Urinary bladder (tissue), 4 donors: ENCODE measurements around the gene WDR1. TPM values are rescaled to one million over a fixed set of nuclear protein-coding genes. Genes with fewer than 3 reads are reported as not detected.

Source experiments
- DNase-seq: peaks from one replicate; pipeline ENCODE4 v3.0.0-alpha.2; 2015; ENCODE audit errors: extremely low spot score
- H3K27ac ChIP-seq: one replicate; pipeline ENCODE4 v1.5.1; 2013; ENCODE audit warnings: low read depth, mild to moderate bottlenecking, moderate library complexity
- H3K36me3 ChIP-seq: one replicate; pipeline ENCODE4 v1.6.1; 2013; ENCODE audit warnings: mild to moderate bottlenecking, moderate library complexity; ENCODE audit not compliant: insufficient read depth
- H3K4me1 ChIP-seq: one replicate; pipeline ENCODE4 v1.6.1; 2013; ENCODE audit warnings: mild to moderate bottlenecking, moderate library complexity; ENCODE audit not compliant: insufficient read depth
- H3K4me3 ChIP-seq: one replicate; pipeline ENCODE4 v1.5.1; 2013; ENCODE audit warnings: low read depth, low read length
- WGBS: extraction: QIAGEN DNeasy Blood & Tissue Kit; methylation state at CpG from one replicate; pipeline ENCODE4 v1.1.7; 2013; 5-methylcytosine and 5-hydroxymethylcytosine counted together
- polyA plus RNA-seq: library from polyadenylated mRNA; stranded (reverse); fragments of 200-250 nt; gene quantifications from one replicate; pipeline ENCODE4 v1.2.3, GENCODE V29; 2013
- total RNA-seq: library from RNA; depleted of rRNA; stranded (reverse); fragments of >200 nt; gene quantifications from one replicate; pipeline ENCODE4 v1.2.3, GENCODE V29; 2014
- donor health status: healthy with polysubstance abuse.
- donor health status: healthy.

WDR1 gene
- total and polyA plus RNA-seq, 2 donors = 107 to 361 TPM

- Histone ChIP-seq H3K4me1 (no peaks in the 10 kb centered on the region), H3K36me3 (no peaks in the 10 kb centered on the region), H3K27ac (no peak overlapping the region), H3K4me3 (no peak overlapping the region)
- no peak for DNase-seq
- 87% methylated on average over 13 of the region's 13 CpGs for WGBS
Measured at GRCh38 chr4:10124167-10124930, 7.8 kb upstream of the WDR1 start.

- 54% methylated on average over 12 of the region's 12 CpGs for WGBS
Measured at GRCh38 chr4:10123227-10124101, 6.9 kb upstream of the WDR1 start.

GRCh38 chr4:10122236-10122932, 5.8 kb upstream of the WDR1 start:
- Histone ChIP-seq H3K36me3 (no peaks in the 10 kb centered on the region), H3K27ac (no peak overlapping the region), H3K4me1 (no peaks in the 10 kb centered on the region), H3K4me3 (no peak overlapping the region)
- 89% methylated on average over 12 of the region's 12 CpGs for WGBS
- no peak for DNase-seq

More at GRCh38 chr4:10123227-10124101, 6.9 kb upstream of the WDR1 start:
- no peaks in the 10 kb centered on the region for H3K36me3 ChIP-seq
- no peak overlapping the region for H3K4me3 ChIP-seq
- H3K27ac ChIP-seq = no peak overlapping the region
- H3K4me1 ChIP-seq = no peaks in the 10 kb centered on the region
- no peak for DNase-seq

- no peak for DNase-seq
- Histone ChIP-seq H3K36me3 (no peaks in the 10 kb centered on the region), H3K4me3 (no peak overlapping the region), H3K4me1 (no peaks in the 10 kb centered on the region), H3K27ac (no peak overlapping the region)
- 80% methylated on average over 10 of the region's 10 CpGs for WGBS
Measured at GRCh38 chr4:10121568-10122208, 5.1 kb upstream of the WDR1 start.

GRCh38 chr4:10120943-10121567, 4.5 kb upstream of the WDR1 start:
- Histone ChIP-seq H3K4me3 (no peak overlapping the region), H3K4me1 (no peaks in the 10 kb centered on the region), H3K36me3 (no peaks in the 10 kb centered on the region), H3K27ac (no peak overlapping the region)
- no peak for DNase-seq
- 91% methylated on average over 11 of the region's 11 CpGs for WGBS

GRCh38 chr4:10119773-10120172, 3.2 kb upstream of the WDR1 start:
- Histone ChIP-seq H3K36me3 (no peaks in the 10 kb centered on the region), H3K4me3 (no peak overlapping the region), H3K4me1 (no peaks in the 10 kb centered on the region), H3K27ac (no peak overlapping the region)
- DNase-seq = no peak
- WGBS = 88% methylated on average over 7 of the region's 7 CpGs

- Histone ChIP-seq H3K36me3 (no peaks in the 10 kb centered on the region), H3K4me3 (no peak overlapping the region), H3K4me1 (no peaks in the 10 kb centered on the region), H3K27ac (no peak overlapping the region)
- no peak for DNase-seq
- WGBS = 44% methylated on average over 8 of the region's 8 CpGs
Measured at GRCh38 chr4:10119278-10119677, 2.7 kb upstream of the WDR1 start.

- H3K4me3 ChIP-seq = no peak overlapping the region
- whole genome bisulfite sequencing = 73% methylated on average over 21 of the region's 21 CpGs
- peak overlapping the region; percentile 88 for H3K27ac ChIP-seq
- H3K36me3 ChIP-seq = no peaks in the 10 kb centered on the region
- no peaks in the 10 kb centered on the region for H3K4me1 ChIP-seq
- DNase-seq = no peak
Measured at GRCh38 chr4:10118048-10119004, 1.7 kb upstream of the WDR1 start.

- peak overlapping the region; percentile 88 for H3K27ac ChIP-seq
- H3K4me3 ChIP-seq = peak overlapping the region; percentile 32
- no peaks in the 10 kb centered on the region for H3K36me3 ChIP-seq
- 11% methylated on average over 17 of the region's 17 CpGs for WGBS
- H3K4me1 ChIP-seq = no peaks in the 10 kb centered on the region
- no peak for DNase-seq
Measured at GRCh38 chr4:10117359-10118047, 904 bp upstream of the WDR1 start.

GRCh38 chr4:10115797-10116568, 616 bp downstream of the WDR1 start:
- H3K36me3 ChIP-seq = no peaks in the 10 kb centered on the region
- peak overlapping the region; percentile 86 for H3K4me3 ChIP-seq
- WGBS = under 1% methylated on average over 69 of the region's 70 CpGs
- H3K4me1 ChIP-seq = no peaks in the 10 kb centered on the region
- DNase-seq = no peak
- H3K27ac ChIP-seq = peak overlapping the region; percentile 90

GRCh38 chr4:10115271-10115796, 1.3 kb downstream of the WDR1 start:
- H3K27ac ChIP-seq = peak overlapping the region; percentile 30
- no peak for DNase-seq
- WGBS = 19% methylated on average over 15 of the region's 15 CpGs
- H3K4me3 ChIP-seq = peak overlapping the region; percentile 86
- H3K36me3 ChIP-seq = no peaks in the 10 kb centered on the region
- H3K4me1 ChIP-seq = no peaks in the 10 kb centered on the region
